ENCODE data around the gene LUC7L.

The LUC7L gene

GRCh38 chr16:143456-143855, 85.8 kb downstream of the LUC7L start:
- DNase-seq (ENCODE audit: low read depth, low spot score), result no peak

GRCh38 chr16:143047-143446, 86.2 kb downstream of the LUC7L start:
- DNase-seq (ENCODE audit: low read depth, low spot score), result no peak

- no peak for DNase-seq (ENCODE audit: low read depth, low spot score)
These were observed 86.8 kb downstream of the LUC7L start for GRCh38 chr16:142405-142967.

DNA sequence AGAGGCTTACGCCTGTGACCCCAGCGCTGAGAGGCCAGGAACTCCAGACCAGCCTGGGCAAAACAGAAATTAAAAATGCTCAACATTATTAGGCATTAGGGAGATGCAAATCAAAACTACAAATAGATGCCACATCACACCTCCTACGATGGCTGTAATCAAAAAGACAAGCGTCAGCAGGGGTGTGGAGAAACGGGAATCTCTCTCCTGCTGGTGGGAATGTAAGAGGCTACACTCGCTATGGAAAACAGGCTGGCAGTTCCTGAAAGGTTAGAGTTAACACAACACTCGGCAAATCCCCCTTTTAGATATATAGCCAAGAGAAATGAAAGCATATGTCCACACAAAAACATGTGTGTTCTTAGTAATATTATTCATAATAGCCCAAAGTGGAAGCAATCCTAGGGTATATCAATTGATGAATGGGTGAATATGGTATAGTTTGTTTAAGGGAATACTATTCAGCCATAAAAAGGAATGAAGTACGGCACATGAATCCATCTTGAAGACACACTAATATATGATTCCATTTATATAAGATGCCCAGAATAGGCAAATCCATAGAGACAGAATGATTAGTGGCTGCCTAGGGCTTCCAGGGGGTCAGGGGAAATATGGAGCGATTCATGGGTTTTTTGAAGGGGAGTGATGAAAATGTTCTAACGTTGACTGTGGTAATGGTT, 88.9 kb downstream of the LUC7L start:
- no peak for DNase-seq (ENCODE audit: low read depth, low spot score)

All from brain pericyte (primary cell).